ENCODE data around the gene LYPD4.
A peak's percentile ranks its signal among the peaks of the same experiment; 100 is the strongest.
"Not testable (repeated sequence)": the region's sequence is repeated elsewhere in the genome, so short reads cannot be mapped to it uniquely, and the experiment has no call there.

The LYPD4 gene

GRCh38 chr19:41796362-41796761 is 48.1 kb downstream of the LYPD4 start, which contains the start of gene CEACAM3:
Gene CEACAM3, plus strand, starts transcription at chr19:41796587. Its CDS starts 91 bp downstream, at chr19:41796678.
- in situ Hi-C loops (cut with HindIII; ENCODE audit: low sequenced_read_pairs), result no loop called here
- no peak within 1 kb of the TSS for H3K4me3 ChIP-seq (ENCODE audit: low read depth, low read length)
- no peak for TF ChIP-seq CTCF (IDR thresholded peaks at IDR 0.05; ENCODE audit: low read depth, low read length)
- no peak for DNase-seq (ENCODE audit: low read depth, low spot score)

- DNase-seq (ENCODE audit: low read depth, low spot score), result peak; percentile 13
- in situ Hi-C loops (cut with HindIII; ENCODE audit: low sequenced_read_pairs), result no loop called here
Measured at GRCh38 chr19:41795031-41795461, 49.4 kb downstream of the LYPD4 start.

GRCh38 chr19:41793414-41793727 is 51.1 kb downstream of the LYPD4 start:
- in situ Hi-C loops (cut with HindIII; ENCODE audit: low sequenced_read_pairs), result no loop called here
- no peak overlapping the region for H3K4me3 ChIP-seq (ENCODE audit: low read depth, low read length)
- no peak for DNase-seq (ENCODE audit: low read depth, low spot score)
- no peak for TF ChIP-seq CTCF (IDR thresholded peaks at IDR 0.05; ENCODE audit: low read depth, low read length)

More at GRCh38 chr19:41795031-41795461, 49.4 kb downstream of the LYPD4 start:
- H3K4me3 ChIP-seq (ENCODE audit: low read depth, low read length), result no peak overlapping the region
- TF ChIP-seq CTCF (IDR thresholded peaks at IDR 0.05; ENCODE audit: low read depth, low read length), result peak; percentile 82

- in situ Hi-C loops (cut with HindIII; ENCODE audit: low sequenced_read_pairs), result no loop called here
- DNase-seq (ENCODE audit: low read depth, low spot score), result peak; percentile 36
- no peak overlapping the region for H3K4me3 ChIP-seq (ENCODE audit: low read depth, low read length)
- TF ChIP-seq CTCF (IDR thresholded peaks at IDR 0.05; ENCODE audit: low read depth, low read length), result peak; percentile 78
Measured at GRCh38 chr19:41792513-41793413, 51.7 kb downstream of the LYPD4 start.

- H3K4me3 ChIP-seq (ENCODE audit: low read depth, low read length); in situ Hi-C loops (cut with HindIII; ENCODE audit: low sequenced_read_pairs); DNase-seq (ENCODE audit: low read depth, low spot score): not testable (repeated sequence)
Measured at GRCh38 chr19:41789053-41789452, 55.4 kb downstream of the LYPD4 start.

- in situ Hi-C loops (cut with HindIII; ENCODE audit: low sequenced_read_pairs); H3K4me3 ChIP-seq (ENCODE audit: low read depth, low read length); DNase-seq (ENCODE audit: low read depth, low spot score): not testable (repeated sequence)
Measured at GRCh38 chr19:41788518-41788917, 56.0 kb downstream of the LYPD4 start.
